ENCODE results near the gene GPT2.
"Not testable (repeated sequence)": the region's sequence is repeated elsewhere in the genome, so short reads cannot be mapped to it uniquely, and the experiment has no call there.

The GPT2 gene

GRCh38 chr16:46924402-46924801, 40.2 kb downstream of the GPT2 start:
- DNase-seq = no peak

- no peak for DNase-seq
Observed at GRCh38 chr16:46926470-46927225, 42.5 kb downstream of the GPT2 start.

GRCh38 chr16:46927273-46927672, 43.1 kb downstream of the GPT2 start:
- DNase-seq = no peak

GRCh38 chr16:46928811-46929210, 44.6 kb downstream of the GPT2 start:
- DNase-seq = no peak

GRCh38 chr16:46929378-46930332, 45.5 kb downstream of the GPT2 start:
- peak; percentile 2 for DNase-seq

GRCh38 chr16:46930861-46931260, 46.7 kb downstream of the GPT2 start:
- no peak for DNase-seq

GRCh38 chr16:46932802-46933201, 48.6 kb downstream of the GPT2 start:
- DNase-seq = peak; percentile 70

- no peak for DNase-seq
Observed at GRCh38 chr16:46937536-46937935, 53.4 kb downstream of the GPT2 start.

- not testable (repeated sequence) for DNase-seq
Observed at GRCh38 chr16:46944713-46945112, 60.6 kb downstream of the GPT2 start.

- DNase-seq = peak; percentile 2
Observed at GRCh38 chr16:46947900-46948547, 63.9 kb downstream of the GPT2 start.

GRCh38 chr16:46948548-46949166, 64.5 kb downstream of the GPT2 start:
- no peak for DNase-seq

- no peak for DNase-seq
Observed at GRCh38 chr16:46949241-46949892, 65.2 kb downstream of the GPT2 start.

GRCh38 chr16:46950009-46950408, 65.8 kb downstream of the GPT2 start:
- DNase-seq = no peak

- DNase-seq = no peak
Observed at GRCh38 chr16:46954562-46954961, 70.4 kb downstream of the GPT2 start.

- no peak for DNase-seq
Observed at GRCh38 chr16:46961373-46962353, 77.5 kb downstream of the GPT2 start.

- DNase-seq = no peak
Observed at GRCh38 chr16:46962629-46963028, 78.5 kb downstream of the GPT2 start.

GRCh38 chr16:46968063-46968435, 83.9 kb downstream of the GPT2 start:
- DNase-seq = no peak

GRCh38 chr16:46970089-46970488, 85.9 kb downstream of the GPT2 start:
- DNase-seq = no peak

- DNase-seq = no peak
Observed at GRCh38 chr16:46971271-46971670, 87.1 kb downstream of the GPT2 start.

GRCh38 chr16:46972429-46973206, 88.5 kb downstream of the GPT2 start:
- peak; percentile 17 for DNase-seq
